Measurements from ENCODE around the gene LRMDA. TPM values are rescaled to one million over a fixed set of nuclear protein-coding genes. Genes with fewer than 3 reads are reported as not detected.
"Not testable (repeated sequence)": the region's sequence is repeated elsewhere in the genome, so short reads cannot be mapped to it uniquely, and the experiment has no call there.

LRMDA gene
- total RNA-seq, 2 experiments from 2014 or later = not detected

DNA sequence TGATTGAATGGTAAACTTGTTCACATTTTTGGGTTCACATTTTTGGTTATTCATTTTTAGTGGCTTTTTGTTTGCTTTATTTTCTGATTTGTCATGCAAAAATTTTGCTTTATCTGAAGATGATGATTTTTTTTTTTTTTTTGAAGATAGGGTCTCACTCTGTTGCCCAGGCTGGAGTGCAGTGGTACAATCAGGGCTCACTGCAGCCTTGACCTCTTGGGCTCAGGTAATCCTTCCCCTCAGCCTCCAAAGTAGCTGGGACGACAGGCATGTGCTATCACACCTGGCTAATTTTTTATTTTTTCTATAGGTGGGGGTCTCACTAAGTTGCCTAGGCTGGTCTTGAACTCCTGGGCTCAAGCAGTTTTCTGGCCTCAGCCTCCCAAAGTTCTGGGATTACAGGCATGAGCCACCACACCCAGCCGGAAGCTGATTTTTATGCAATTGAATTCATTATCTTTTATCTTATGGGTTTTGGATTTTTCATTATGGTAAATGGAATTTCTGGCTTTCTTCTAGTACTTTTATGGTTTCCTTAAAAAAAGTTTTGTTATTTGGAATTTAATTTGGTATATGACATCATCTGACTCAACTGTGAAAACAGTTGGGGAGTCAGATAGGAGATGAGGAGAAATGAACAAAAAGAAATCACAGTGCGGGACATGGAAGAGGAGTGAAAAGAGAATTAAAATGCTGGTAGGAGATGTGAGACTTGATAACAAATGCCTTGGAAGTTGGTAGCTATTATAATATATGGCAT, 158.7 kb downstream of the LRMDA start:
- peaks cover 6% of the 10 kb centered on the region for H3K27me3 Mint-ChIP-seq
- no peaks in the 10 kb centered on the region for H3K4me1 Mint-ChIP-seq
- POLR2A ChIA-PET = no interaction called here
- ATAC-seq (ENCODE audit: low read depth) = no peak
- DNase-seq = no peak
- H3K27ac Mint-ChIP-seq = no peak overlapping the region
- H3K9me3 Mint-ChIP-seq = peaks cover 1% of the 10 kb centered on the region
- no peaks in the 10 kb centered on the region for H3K36me3 Mint-ChIP-seq
- no peak overlapping the region for H3K4me3 Mint-ChIP-seq

DNA sequence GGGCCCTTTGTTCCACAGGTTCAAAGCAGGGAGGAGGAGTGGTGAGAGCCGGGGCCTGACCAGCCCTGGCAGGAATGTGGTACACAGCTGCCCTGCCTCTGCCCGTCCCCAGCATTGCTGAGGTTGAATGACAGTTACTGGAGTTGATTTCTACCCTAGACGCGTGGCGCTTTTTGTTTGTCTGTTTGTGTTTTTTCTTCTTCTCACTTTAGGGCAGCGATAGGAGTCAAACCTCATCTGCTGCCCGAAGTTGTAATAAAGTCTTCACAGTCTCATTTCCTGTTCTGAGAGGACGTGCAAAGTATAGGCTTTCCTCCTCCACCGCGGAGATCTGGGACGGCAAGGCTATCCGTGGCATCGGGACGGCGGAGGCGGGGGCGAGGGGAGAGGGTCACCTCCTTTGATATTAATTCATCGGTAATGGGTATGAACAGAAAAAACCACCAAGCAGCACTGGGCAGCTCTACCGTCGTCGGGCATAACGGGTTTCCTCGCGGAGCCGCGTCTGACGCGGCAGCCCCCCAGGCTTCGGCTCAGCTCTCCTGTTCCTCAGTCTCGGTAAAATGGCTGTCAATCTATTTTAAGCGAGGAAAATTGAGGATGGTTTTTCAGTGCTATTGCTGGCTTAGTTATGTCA, 160.8 kb downstream of the LRMDA start:
- POLR2A ChIA-PET = no interaction called here
- Mint-ChIP-seq H3K27ac (no peak overlapping the region), H3K9me3 (no peaks in the 10 kb centered on the region), H3K27me3 (peaks cover 6% of the 10 kb centered on the region), H3K4me3 (no peak overlapping the region), H3K36me3 (no peaks in the 10 kb centered on the region), H3K4me1 (no peaks in the 10 kb centered on the region)
- ATAC-seq (ENCODE audit: low read depth) (no peak), DNase-seq (no peak)

DNA sequence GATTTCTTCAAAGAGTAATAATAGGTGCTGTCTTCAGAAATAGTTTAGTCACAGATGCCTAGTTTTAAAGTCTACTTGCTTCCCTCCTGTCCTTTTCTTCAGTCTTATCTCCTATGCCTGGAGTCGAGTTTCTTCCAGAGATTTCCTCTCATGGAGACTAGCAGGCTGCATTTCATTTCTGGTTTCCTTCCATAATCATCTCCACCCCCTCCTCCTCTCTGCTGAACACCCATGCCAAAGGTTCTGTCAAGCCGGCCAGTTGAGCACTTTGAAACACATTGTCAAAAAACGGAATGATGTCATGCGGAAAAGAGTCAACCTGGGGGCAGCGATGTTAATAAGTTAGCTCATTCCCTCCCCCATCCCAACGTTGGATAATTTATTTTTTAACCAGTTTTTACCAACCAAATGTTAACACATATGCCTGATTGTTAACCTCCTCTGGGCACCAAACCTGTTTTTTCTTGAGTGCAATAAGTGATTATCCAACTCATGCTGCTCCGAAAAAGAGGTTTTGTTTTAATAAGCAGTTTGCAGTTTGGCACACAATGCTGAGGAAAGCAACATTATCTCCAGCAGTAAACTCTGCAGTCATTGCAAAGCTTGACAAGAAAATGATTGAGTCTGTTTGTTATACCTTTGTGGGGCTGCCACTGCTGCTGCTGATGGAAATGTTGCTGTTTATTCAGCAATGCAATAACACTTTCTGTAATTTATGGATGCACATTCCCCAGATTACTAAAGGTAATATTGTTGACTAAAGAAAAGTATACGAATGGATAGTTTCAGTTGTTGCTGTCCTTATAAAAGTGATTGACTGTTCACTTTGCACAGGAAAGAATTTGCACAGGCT, 161.6 kb downstream of the LRMDA start:
- H3K36me3 Mint-ChIP-seq = no peaks in the 10 kb centered on the region
- H3K27ac Mint-ChIP-seq = no peak overlapping the region
- POLR2A ChIA-PET = no interaction called here
- H3K9me3 Mint-ChIP-seq = no peaks in the 10 kb centered on the region
- no peak overlapping the region for H3K4me3 Mint-ChIP-seq
- peaks cover 6% of the 10 kb centered on the region for H3K27me3 Mint-ChIP-seq
- DNase-seq (no peak), ATAC-seq (ENCODE audit: low read depth) (no peak)
- no peaks in the 10 kb centered on the region for H3K4me1 Mint-ChIP-seq

DNA sequence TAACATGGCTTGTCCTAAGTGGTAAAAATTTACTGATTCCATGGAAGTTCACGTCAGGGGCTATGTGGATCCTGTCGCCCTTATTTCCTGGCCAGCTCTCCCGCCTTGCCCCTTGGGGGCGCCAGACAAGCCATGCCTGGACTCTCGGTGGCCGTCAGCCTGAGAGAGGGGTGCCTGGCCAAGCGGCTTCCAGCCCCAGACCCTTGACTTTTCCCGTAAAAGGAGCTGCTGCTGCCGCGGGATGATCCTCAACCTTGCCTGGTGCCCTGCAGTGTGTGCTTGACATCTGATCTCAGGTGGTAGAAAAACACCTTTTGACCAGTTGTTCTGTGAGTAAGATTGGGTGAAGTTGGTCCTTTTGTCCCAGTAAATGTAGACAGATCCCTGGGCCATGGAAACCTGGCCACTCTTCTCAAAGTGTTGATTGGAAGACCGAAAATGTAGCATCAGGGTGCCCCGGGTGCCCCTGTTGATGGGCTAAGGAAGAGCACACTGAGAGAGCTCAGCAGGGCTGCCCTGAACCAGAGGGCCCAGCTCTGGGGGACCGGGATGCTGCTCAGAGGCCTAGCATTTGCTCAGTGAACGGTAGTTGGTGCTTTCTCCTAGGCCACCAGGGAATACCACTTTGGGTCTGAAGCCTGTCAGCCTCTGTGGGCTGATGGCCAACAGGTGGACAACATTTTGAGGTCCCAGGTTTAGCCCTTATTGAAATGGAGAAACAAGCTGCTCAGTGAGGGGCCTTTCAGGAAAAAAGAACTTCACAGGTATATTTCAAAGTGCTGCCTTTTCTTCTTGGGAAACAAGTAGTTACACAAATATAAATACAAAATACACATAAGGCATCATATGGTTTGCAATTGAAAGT, 162.5 kb downstream of the LRMDA start:
- Mint-ChIP-seq H3K36me3 (no peaks in the 10 kb centered on the region), H3K4me3 (no peak overlapping the region), H3K9me3 (no peaks in the 10 kb centered on the region), H3K27me3 (peaks cover 6% of the 10 kb centered on the region), H3K27ac (no peak overlapping the region), H3K4me1 (no peaks in the 10 kb centered on the region)
- ATAC-seq (ENCODE audit: low read depth) (no peak), DNase-seq (no peak)
- POLR2A ChIA-PET = no interaction called here

DNA sequence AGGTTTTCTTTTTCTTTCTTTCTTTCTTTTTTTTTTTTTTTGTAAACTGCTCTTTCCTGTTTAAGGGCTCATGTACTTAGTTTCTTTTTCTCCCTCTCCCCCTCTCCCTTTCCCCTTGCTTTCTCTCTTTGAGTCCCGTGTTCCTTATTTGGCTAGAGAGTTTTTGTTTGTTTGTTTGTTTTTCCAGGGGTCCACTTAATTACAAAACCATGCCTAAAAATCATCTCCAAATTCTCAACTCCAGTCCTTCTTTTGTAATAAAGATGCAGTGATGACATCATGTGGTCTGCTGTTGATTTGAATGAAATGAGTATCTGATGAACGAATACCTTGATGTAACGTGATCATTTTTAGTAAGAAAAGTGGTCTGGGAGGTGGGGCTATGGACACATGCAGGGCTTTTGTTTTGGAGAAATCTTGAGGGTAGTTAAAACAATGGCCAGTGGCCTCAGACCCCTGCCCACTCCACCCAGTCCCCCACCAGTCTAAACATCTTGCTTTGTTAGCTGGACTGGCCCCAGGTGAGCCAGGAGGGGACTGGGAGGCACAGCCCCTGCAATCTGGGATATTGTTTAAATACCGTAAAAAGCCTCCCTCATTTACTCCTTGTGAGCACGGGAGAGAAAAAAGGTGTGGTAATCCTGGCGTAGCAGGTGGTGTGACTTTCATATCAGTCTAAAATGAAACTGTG, 165.7 kb downstream of the LRMDA start:
- H3K36me3 Mint-ChIP-seq = no peaks in the 10 kb centered on the region
- ATAC-seq (ENCODE audit: low read depth) (no peak), DNase-seq (no peak)
- H3K9me3 Mint-ChIP-seq = no peaks in the 10 kb centered on the region
- peaks cover 6% of the 10 kb centered on the region for H3K27me3 Mint-ChIP-seq
- H3K4me1 Mint-ChIP-seq = no peaks in the 10 kb centered on the region
- no peak overlapping the region for H3K27ac Mint-ChIP-seq
- no peak overlapping the region for H3K4me3 Mint-ChIP-seq
- POLR2A ChIA-PET = no interaction called here

DNA sequence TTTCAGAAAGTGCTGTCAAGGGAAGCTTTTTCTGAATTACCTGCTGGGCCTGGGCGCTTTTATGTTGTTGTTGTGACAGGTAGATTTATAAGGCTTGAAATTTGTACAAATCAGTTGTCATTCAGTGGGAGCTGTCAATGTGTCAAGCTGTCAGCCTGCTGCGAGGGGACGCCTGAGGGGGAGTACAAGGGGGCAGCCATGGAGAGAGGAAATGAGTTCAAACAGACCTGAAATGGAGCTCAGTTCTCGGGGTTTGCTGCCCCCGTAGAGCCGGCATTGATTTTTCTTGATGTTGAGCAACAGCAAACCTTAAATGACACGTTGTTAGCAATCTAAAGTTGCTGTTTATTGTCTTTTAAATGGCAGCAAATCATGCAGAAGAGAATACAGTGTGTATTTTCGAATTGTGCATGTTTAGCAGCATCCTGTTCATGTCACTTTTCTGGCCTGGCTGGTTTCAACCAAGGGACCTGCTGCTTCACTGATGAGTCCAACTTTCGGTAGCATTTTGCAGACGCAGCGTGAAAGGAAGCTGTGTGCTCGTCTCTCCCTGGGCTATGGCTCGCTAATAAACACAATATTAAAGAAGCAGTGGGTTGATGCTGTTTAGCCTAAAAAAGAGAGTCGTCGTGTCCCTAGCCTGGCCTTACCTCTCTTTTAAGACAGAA, 166.5 kb downstream of the LRMDA start:
- H3K27me3 Mint-ChIP-seq = peaks cover 4% of the 10 kb centered on the region
- no peaks in the 10 kb centered on the region for H3K4me1 Mint-ChIP-seq
- no peaks in the 10 kb centered on the region for H3K36me3 Mint-ChIP-seq
- H3K9me3 Mint-ChIP-seq = no peaks in the 10 kb centered on the region
- H3K4me3 Mint-ChIP-seq = no peak overlapping the region
- POLR2A ChIA-PET = no interaction called here
- H3K27ac Mint-ChIP-seq = no peak overlapping the region
- DNase-seq (no peak), ATAC-seq (ENCODE audit: low read depth) (no peak)

DNA sequence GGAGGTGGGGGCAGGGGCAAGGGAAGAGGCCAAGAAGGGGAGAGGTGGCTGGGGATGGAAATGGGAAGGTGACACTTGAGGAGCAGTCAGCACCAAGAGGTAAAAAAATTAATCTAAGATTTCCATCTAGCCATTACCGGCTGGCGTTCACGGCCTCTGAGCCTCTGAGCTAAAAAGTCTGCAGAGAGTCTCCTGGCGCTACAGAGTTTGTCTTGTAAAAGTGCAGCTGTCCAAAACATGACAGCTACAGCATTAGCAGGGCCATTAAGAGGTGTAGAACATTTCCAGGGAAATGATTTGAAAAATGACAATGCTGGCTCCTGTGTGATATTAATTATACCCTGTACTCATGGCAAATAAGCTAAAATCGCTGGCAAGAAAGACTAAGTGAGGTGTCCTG, 167.6 kb downstream of the LRMDA start:
- Mint-ChIP-seq H3K27ac (no peak overlapping the region), H3K4me3 (no peak overlapping the region), H3K27me3 (peaks cover 1% of the 10 kb centered on the region), H3K9me3 (no peaks in the 10 kb centered on the region), H3K4me1 (no peaks in the 10 kb centered on the region), H3K36me3 (no peaks in the 10 kb centered on the region)
- DNase-seq (no peak), ATAC-seq (ENCODE audit: low read depth) (no peak)
- POLR2A ChIA-PET = no interaction called here

DNA sequence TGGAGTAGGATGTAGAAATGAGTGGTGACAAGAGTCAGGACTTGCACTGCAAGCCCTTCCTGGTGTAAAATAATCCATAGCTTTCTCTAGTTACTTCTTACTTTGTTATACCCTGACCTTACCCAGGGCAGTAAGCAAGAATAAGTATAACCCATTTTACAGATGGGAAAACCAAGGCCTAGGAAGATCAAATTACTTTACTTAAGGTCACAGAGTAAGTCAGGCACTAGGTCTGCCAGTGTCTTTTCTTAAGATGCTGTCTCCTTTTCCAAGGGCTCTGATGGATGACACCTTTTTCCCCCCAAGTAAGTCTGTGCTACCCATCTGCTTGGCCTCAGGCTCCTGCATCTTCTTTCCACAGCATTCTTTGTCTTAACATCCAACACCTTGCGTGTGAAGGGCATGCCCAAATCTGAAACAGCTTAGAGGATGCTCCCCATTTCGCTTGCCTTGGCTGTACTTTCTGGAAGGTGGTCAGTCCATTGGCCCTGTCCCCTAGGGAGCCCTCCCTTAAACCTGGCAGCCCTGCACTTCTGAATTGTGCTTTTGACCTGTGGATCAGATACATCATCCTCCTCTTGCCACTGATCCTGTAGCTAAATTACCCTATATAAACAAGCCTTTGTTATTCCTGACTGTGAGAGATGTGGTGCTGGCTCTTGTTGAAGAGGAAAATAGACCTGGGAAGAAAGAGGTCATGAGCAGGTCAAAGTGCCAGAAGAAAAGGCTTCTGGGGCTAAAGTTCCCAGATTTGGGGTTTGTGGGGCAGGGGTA, 168.6 kb downstream of the LRMDA start:
- Mint-ChIP-seq H3K27ac (no peak overlapping the region), H3K4me3 (no peak overlapping the region), H3K36me3 (no peaks in the 10 kb centered on the region), H3K4me1 (no peaks in the 10 kb centered on the region), H3K9me3 (no peaks in the 10 kb centered on the region), H3K27me3 (peaks cover 4% of the 10 kb centered on the region)
- POLR2A ChIA-PET = no interaction called here
- no peak for DNase-seq
- ATAC-seq (ENCODE audit: low read depth) = no peak

DNA sequence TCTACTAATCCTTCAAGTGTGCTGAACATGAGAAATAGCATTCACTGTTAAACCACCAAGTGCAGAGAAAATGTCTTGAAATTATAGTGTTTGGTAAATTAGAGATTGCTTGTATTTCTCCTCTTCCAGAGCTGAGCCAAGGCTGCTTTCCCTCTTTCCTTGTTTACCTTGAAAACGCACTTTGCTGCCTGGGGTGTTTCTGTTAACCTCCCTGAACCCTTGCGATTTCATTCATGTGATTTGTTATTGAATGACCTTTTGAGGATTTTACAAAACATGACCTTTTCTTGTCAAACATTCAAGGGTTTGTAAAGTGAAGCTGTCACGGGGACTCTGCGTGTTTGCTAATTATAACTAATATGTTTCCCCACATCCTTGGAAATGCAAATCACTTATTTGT, 169.4 kb downstream of the LRMDA start:
- POLR2A ChIA-PET = no interaction called here
- no peak overlapping the region for H3K27ac Mint-ChIP-seq
- DNase-seq (no peak), ATAC-seq (ENCODE audit: low read depth) (no peak)
- no peak overlapping the region for H3K4me3 Mint-ChIP-seq
- H3K27me3 Mint-ChIP-seq = peaks cover 4% of the 10 kb centered on the region
- no peaks in the 10 kb centered on the region for H3K4me1 Mint-ChIP-seq
- H3K36me3 Mint-ChIP-seq = no peaks in the 10 kb centered on the region
- no peaks in the 10 kb centered on the region for H3K9me3 Mint-ChIP-seq

DNA sequence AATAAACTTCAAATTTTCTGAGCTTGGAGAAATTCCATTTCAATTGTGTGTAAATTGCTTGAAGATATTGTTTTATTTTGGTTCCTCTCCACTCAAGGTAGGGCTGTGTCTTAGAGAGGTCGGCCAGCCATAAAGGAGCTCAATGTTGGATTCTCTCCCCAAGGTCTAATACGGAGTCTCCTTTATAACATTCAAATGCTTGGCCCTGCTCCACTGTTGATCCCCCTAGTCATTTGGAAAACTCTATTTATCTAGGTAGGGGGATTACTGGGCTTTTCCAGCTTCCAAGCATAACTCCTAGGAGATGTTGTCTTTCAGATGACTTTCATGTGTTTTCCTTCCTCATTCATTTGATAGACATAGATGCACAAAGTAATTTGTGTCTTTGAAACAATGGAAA, 170.9 kb downstream of the LRMDA start:
- Mint-ChIP-seq H3K36me3 (no peaks in the 10 kb centered on the region), H3K4me3 (no peak overlapping the region), H3K4me1 (no peaks in the 10 kb centered on the region), H3K9me3 (no peaks in the 10 kb centered on the region), H3K27ac (no peak overlapping the region), H3K27me3 (peaks cover 4% of the 10 kb centered on the region)
- POLR2A ChIA-PET = no interaction called here
- no peak for ATAC-seq (ENCODE audit: low read depth)
- no peak for DNase-seq

DNA sequence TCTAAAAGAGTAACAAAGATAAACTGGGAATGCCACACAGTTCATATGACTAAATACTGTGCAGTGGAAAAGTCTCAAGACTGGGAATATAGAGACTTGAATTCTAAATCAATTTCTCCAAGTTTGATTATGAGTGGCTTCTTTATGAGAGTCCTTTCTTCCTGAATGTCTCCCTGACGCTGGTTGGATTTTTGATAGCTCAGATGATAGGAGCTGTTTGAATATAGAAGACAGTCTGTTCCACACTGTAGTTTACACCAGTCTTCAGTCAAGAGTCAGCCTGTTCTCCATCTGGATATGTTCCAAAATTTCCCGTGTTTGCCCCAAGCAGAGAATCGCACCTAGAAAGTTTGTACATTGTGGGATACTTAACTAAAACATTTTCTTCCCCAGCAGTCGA, 173.7 kb downstream of the LRMDA start:
- no peak for ATAC-seq (ENCODE audit: low read depth)
- H3K9me3 Mint-ChIP-seq = no peaks in the 10 kb centered on the region
- H3K36me3 Mint-ChIP-seq = no peaks in the 10 kb centered on the region
- no peak overlapping the region for H3K4me3 Mint-ChIP-seq
- H3K27me3 Mint-ChIP-seq = peaks cover 4% of the 10 kb centered on the region
- H3K4me1 Mint-ChIP-seq = no peaks in the 10 kb centered on the region
- POLR2A ChIA-PET = no interaction called here
- no peak for DNase-seq
- no peak overlapping the region for H3K27ac Mint-ChIP-seq

DNA sequence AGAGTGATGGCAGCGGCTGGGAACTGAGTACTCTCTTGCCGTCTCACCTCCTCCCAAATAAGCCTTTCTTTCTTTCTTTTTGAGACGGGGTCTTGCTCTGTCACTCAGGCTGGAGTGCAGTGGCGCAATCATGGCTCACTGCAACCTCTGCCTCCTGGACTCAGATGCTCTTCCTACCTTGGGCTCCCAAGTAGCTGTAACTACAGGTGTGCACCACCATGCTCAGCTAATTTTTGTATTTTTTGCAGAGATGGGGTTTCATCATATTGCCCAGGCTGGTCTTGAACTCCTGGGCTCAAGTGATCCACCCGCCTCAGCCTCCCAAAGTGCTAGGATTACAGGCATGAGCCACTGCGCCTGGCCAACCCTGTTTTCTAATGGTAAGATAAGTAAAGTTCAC, 174.4 kb downstream of the LRMDA start:
- DNase-seq; H3K36me3 Mint-ChIP-seq; ATAC-seq (ENCODE audit: low read depth); H3K27me3 Mint-ChIP-seq; H3K4me3 Mint-ChIP-seq; H3K9me3 Mint-ChIP-seq; H3K4me1 Mint-ChIP-seq; POLR2A ChIA-PET; H3K27ac Mint-ChIP-seq: not testable (repeated sequence)
